PC-3 (cell line): ENCODE measurements around the gene ABHD12B. TPM values are rescaled to one million over a fixed set of nuclear protein-coding genes. Genes with fewer than 3 reads are reported as not detected.
A peak's percentile ranks its signal among the peaks of the same experiment; 100 is the strongest.

Source experiments
- ATAC-seq: fragments of 200-7000 bp; cut with Tn5 transposase; 2 replicates; pipeline ENCODE4 v1.9.1; 2020; ENCODE audit warnings: mild to moderate bottlenecking, moderate library complexity
- BruUV-seq: library from RNA; stranded (reverse); fragments of 400-500 nt; replicated peaks from 2 replicates; lab custom pipeline; 2021; lab: Mats Ljungman, UMichigan
- CTCF ChIA-PET: fragments of 300-600 bp; sonication (Branson Sonifier 250); formaldehyde crosslinking; loops from one replicate; lab custom pipeline; 2022; ENCODE audit warnings: antibody characterized with exemption; lab: Charles Lee
- POLR2A ChIA-PET: fragments of 300-600 bp; sonication (Branson Sonifier 250); formaldehyde crosslinking; loops from one replicate; lab custom pipeline; 2022; ENCODE audit warnings: antibody characterized with exemption; ENCODE audit not compliant: unreplicated experiment; lab: Charles Lee
- DNase-seq: peaks from one replicate; pipeline ENCODE4 v3.0.0-alpha.2; 2015
- H2AFZ ChIP-seq: fragments of 300-600 bp; sonication (generic); 2 replicates; pipeline ENCODE4 v1.6.0; 2016; ENCODE audit warnings: antibody characterized with exemption, low read length
- H3F3A ChIP-seq: fragments of 300-600 bp; sonication (generic); one replicate; pipeline ENCODE4 v1.6.0; 2017; ENCODE audit warnings: antibody characterized with exemption, low read length, control low read depth, mild to moderate bottlenecking; ENCODE audit not compliant: unreplicated experiment
- H3K27ac ChIP-seq: fragments of 300-600 bp; sonication (generic); 2 replicates; pipeline ENCODE4 v1.5.1; 2016; ENCODE audit warnings: mild to moderate bottlenecking, low read length
- H3K27me3 ChIP-seq: fragments of 300-600 bp; sonication (generic); 2 replicates; pipeline ENCODE4 v1.6.1; 2016; ENCODE audit warnings: low read length, mixed read lengths
- H3K36me3 ChIP-seq: fragments of 300-600 bp; sonication (generic); 2 replicates; pipeline ENCODE4 v1.6.1; 2016; ENCODE audit warnings: low read depth, mixed run types, low read length, mixed read lengths
- H3K4me1 ChIP-seq: fragments of 300-600 bp; sonication (generic); 2 replicates; pipeline ENCODE4 v1.5.1; 2016; ENCODE audit warnings: low read length; ENCODE audit not compliant: insufficient read depth
- H3K4me2 ChIP-seq: fragments of 300-600 bp; sonication (generic); 2 replicates; pipeline ENCODE4 v1.6.0; 2016; ENCODE audit warnings: low read length
- H3K4me3 ChIP-seq: fragments of 300-600 bp; sonication (generic); 2 replicates; pipeline ENCODE4 v1.5.1; 2016; ENCODE audit warnings: mild to moderate bottlenecking, low read length, mixed read lengths
- H3K79me2 ChIP-seq: fragments of 300-600 bp; sonication (generic); 2 replicates; pipeline ENCODE4 v1.6.1; 2017; ENCODE audit warnings: low read length, mixed read lengths
- H3K9ac ChIP-seq: fragments of 300-600 bp; sonication (generic); 2 replicates; pipeline ENCODE4 v1.6.0; 2016; ENCODE audit warnings: mild to moderate bottlenecking, low read length
- H3K9me2 ChIP-seq: fragments of 300-600 bp; sonication (generic); replicated peaks from 2 replicates; pipeline ENCODE4 v1.6.1; 2016; ENCODE audit warnings: mixed run types, low read length, mixed read lengths
- H3K9me3 ChIP-seq: fragments of 300-600 bp; sonication (generic); 2 replicates; pipeline ENCODE4 v1.6.1; 2016; ENCODE audit warnings: low read length, mixed read lengths
- H4K20me1 ChIP-seq: fragments of 300-600 bp; sonication (generic); 2 replicates; pipeline ENCODE4 v1.6.1; 2016; ENCODE audit warnings: low read length, mixed read lengths
- CTCF ChIP-seq: fragments of 300-600 bp; sonication (generic); conservative IDR thresholded peaks from 2 replicates; pipeline ENCODE4 v1.5.1; 2017; ENCODE audit warnings: antibody characterized with exemption, low read depth, mild to moderate bottlenecking, low read length
- EZH2 ChIP-seq: fragments of 300-600 bp; sonication (generic); IDR thresholded peaks from one replicate; pipeline ENCODE4 v1.6.1; 2017; ENCODE audit warnings: antibody characterized with exemption, mild to moderate bottlenecking, low read length; ENCODE audit not compliant: unreplicated experiment
- EZH2phosphoT487 ChIP-seq: fragments of 300-600 bp; sonication (generic); IDR thresholded peaks from 2 replicates; pipeline ENCODE4 v1.6.1; 2018; ENCODE audit warnings: mild to moderate bottlenecking, antibody characterized with exemption, low read length, borderline replicate concordance
- intact Hi-C: fragments of 100-400 bp; cut with micrococcal nuclease; formaldehyde crosslinking; loops from 2 replicates; pipeline ENCODE4 v1.9.0; 2023
- total RNA-seq: library from RNA; depleted of rRNA; stranded (reverse); fragments of >200 nt; gene quantifications from 2 replicates; pipeline ENCODE4 v1.2.3, GENCODE V29; 2014

ABHD12B gene
- total RNA-seq, 1 experiment from 2014 or later, result not detected

GRCh38 chr14:50829489-50830043, 42.3 kb upstream of the ABHD12B start:
- CTCF ChIA-PET, result interaction anchor here (0.8 to 1.2 kb wide), 3 partner anchors 28 to 54 kb away, joined by 4 to 10 read pairs (median 6); no protein-coding TSS in a partner anchor
- no peaks in the 10 kb centered on the region for H3F3A ChIP-seq
- no peaks in the 10 kb centered on the region for H3K27me3 ChIP-seq
- H2AFZ ChIP-seq, result peak overlapping the region; percentile 77
- H4K20me1 ChIP-seq, result peaks cover 19% of the 10 kb centered on the region; the same call in 1 of the 2 replicates
- no peaks in the 10 kb centered on the region for H3K9me2 ChIP-seq
- no peaks in the 10 kb centered on the region for H3K9me3 ChIP-seq
- H3K79me2 ChIP-seq, result peaks cover 55% of the 10 kb centered on the region
- TF ChIP-seq CTCF (no peak), EZH2 (no peak), EZH2phosphoT487 (no peak)
- H3K36me3 ChIP-seq, result no peaks in the 10 kb centered on the region; the same call in 1 of the 2 replicates
- H3K4me1 ChIP-seq, result peaks cover 23% of the 10 kb centered on the region
- POLR2A ChIA-PET, result interaction anchor here (0.6 to 0.8 kb wide), 3 partner anchors 29 to 44 kb away, joined by 4 to 5 read pairs (median 4); no protein-coding TSS in a partner anchor
- ATAC-seq, result peak; percentile 0; the same call in 1 of the 2 replicates
- H3K4me2 ChIP-seq, result peak overlapping the region; percentile 94
- H3K9ac ChIP-seq, result peak overlapping the region; percentile 45
- peak overlapping the region; percentile 81 for H3K4me3 ChIP-seq
- TSS peak; percentile 34 for BruUV-seq
- intact Hi-C loops, result loop anchor here (2.0 kb wide), 1 partner anchor 43 kb away; no protein-coding TSS in a partner anchor
- DNase-seq, result no peak
- H3K27ac ChIP-seq, result no peak overlapping the region

- BruUV-seq, result no TSS peak
- ChIA-PET CTCF (interaction anchor here (0.6 to 1.2 kb wide), 5 partner anchors 28 to 116 kb away, joined by 4 to 10 read pairs (median 6); no protein-coding TSS in a partner anchor), POLR2A (interaction anchor here (0.6 to 1.2 kb wide), 10 partner anchors 10 to 162 kb away, joined by 3 to 5 read pairs (median 4); no protein-coding TSS in a partner anchor)
- Histone ChIP-seq H3K27ac (no peak overlapping the region), H3K4me2 (peak overlapping the region; percentile 94), H2AFZ (peak overlapping the region; percentile 77), H3K9ac (peak overlapping the region; percentile 63), H3K4me1 (peaks cover 23% of the 10 kb centered on the region), H3F3A (no peaks in the 10 kb centered on the region), H3K9me3 (no peaks in the 10 kb centered on the region), H3K79me2 (peaks cover 48% of the 10 kb centered on the region), H3K4me3 (peak overlapping the region; percentile 81), H4K20me1 (peaks cover 19% of the 10 kb centered on the region; the same call in 1 of the 2 replicates), H3K9me2 (no peaks in the 10 kb centered on the region), H3K36me3 (no peaks in the 10 kb centered on the region; the same call in 1 of the 2 replicates), H3K27me3 (no peaks in the 10 kb centered on the region)
- TF ChIP-seq EZH2phosphoT487 (no peak), CTCF (0 out of 2 replicates have a peak, but pooled peaks have one; percentile 5)
- intact Hi-C loops, result loop anchor here (2.0 kb wide), 1 partner anchor 43 kb away; no protein-coding TSS in a partner anchor
- DNase-seq, result peak; percentile 40
- peak; percentile 41 for ATAC-seq
Measured at GRCh38 chr14:50830044-50830931, 41.6 kb upstream of the ABHD12B start.
